Panc1 (cell line): Measurements from ENCODE around the gene PSMD8. TPM values are rescaled to one million over a fixed set of nuclear protein-coding genes. Genes with fewer than 3 reads are reported as not detected.

Experiments
- ATAC-seq: fragments of 200-7000 bp; cut with Tn5 transposase; 2 replicates; pipeline ENCODE4 v1.9.1; 2020; ENCODE audit warnings: mild to moderate bottlenecking, moderate library complexity
- BruUV-seq: library from RNA; stranded (reverse); fragments of 400-500 nt; replicated peaks from 2 replicates; lab custom pipeline; 2021; lab: Mats Ljungman, UMichigan
- CTCF ChIA-PET: fragments of 300-600 bp; sonication (Branson Sonifier 250); formaldehyde crosslinking; loops from one replicate; lab custom pipeline; 2022; ENCODE audit warnings: antibody characterized with exemption; lab: Charles Lee
- POLR2A ChIA-PET: fragments of 300-600 bp; sonication (Branson Sonifier 250); formaldehyde crosslinking; loops from one replicate; lab custom pipeline; 2022; ENCODE audit warnings: antibody characterized with exemption; lab: Charles Lee
- DNase-seq: peaks from one replicate; pipeline ENCODE4 v3.0.0-alpha.2; 2010; ENCODE audit warnings: low read depth, low spot score
- H3K27ac ChIP-seq: 2 replicates; pipeline ENCODE4 v1.5.1; 2011; ENCODE audit warnings: mild to moderate bottlenecking, low read length, inconsistent platforms
- H3K27me3 ChIP-seq: fragments of 200-500 bp; sonication (Bioruptor generic); 2 replicates; pipeline ENCODE4 v1.6.0; 2014; ENCODE audit warnings: low read length, inconsistent platforms; ENCODE audit not compliant: control insufficient read depth, insufficient read depth
- H3K36me3 ChIP-seq: fragments of 200-500 bp; sonication (Bioruptor generic); 2 replicates; pipeline ENCODE4 v1.5.1; 2014; ENCODE audit warnings: inconsistent platforms, mild to moderate bottlenecking, low read length, moderate library complexity; ENCODE audit not compliant: control insufficient read depth, insufficient read depth
- H3K4me1 ChIP-seq: 2 replicates; pipeline ENCODE4 v1.5.1; 2011; ENCODE audit warnings: inconsistent platforms, mild to moderate bottlenecking, low read length, moderate library complexity; ENCODE audit not compliant: control insufficient read depth, insufficient read depth
- H3K4me3 ChIP-seq, 2 experiments: 2 replicates each; pipeline ENCODE4 v1.5.1; 2011 to 2012; ENCODE audit warnings: low read depth in 2 of 2, low read length in 2 of 2, mild to moderate bottlenecking in 2 of 2, inconsistent platforms in 1 of 2, moderate library complexity in 1 of 2
- H3K9me3 ChIP-seq: fragments of 200-500 bp; sonication (Bioruptor generic); 2 replicates; pipeline ENCODE4 v1.5.1; 2014; ENCODE audit warnings: low read depth, mild to moderate bottlenecking, inconsistent platforms, low read length, moderate library complexity; ENCODE audit not compliant: control insufficient read depth, insufficient read depth
- POLR2AphosphoS5 ChIP-seq: IDR thresholded peaks from 2 replicates; pipeline ENCODE4 v1.6.1; 2012; ENCODE audit warnings: mild to moderate bottlenecking, low read depth, low read length, moderate library complexity
- SIN3A ChIP-seq: IDR thresholded peaks from 2 replicates; pipeline ENCODE4 v1.6.1; 2012; ENCODE audit warnings: low read depth, mild to moderate bottlenecking, low read length, moderate library complexity, borderline replicate concordance; ENCODE audit not compliant: insufficient read depth
- TCF7L2 ChIP-seq: IDR thresholded peaks from 2 replicates; pipeline ENCODE4 v1.6.1; 2011; ENCODE audit warnings: mild to moderate bottlenecking, low read depth, low read length, inconsistent platforms
- in situ Hi-C: cut with HindIII; loops from 2 replicates; pipeline ENCODE4 v1.10.0; 2016; ENCODE audit warnings: low sequenced_read_pairs, low pct_unique_long_range_greater_than_20kb
- intact Hi-C: fragments of 100-400 bp; cut with micrococcal nuclease; formaldehyde crosslinking; loops from one replicate; pipeline ENCODE4 v1.10.0; 2022; ENCODE audit not compliant: unreplicated experiment
- total RNA-seq: library from RNA; stranded (reverse); gene quantifications from one replicate; pipeline ENCODE4 v1.2.1, GENCODE V29; 2021; ENCODE audit not compliant: unreplicated experiment
- TF ChIP-seq, protein P1 (sequence below): fragments of 450-650 bp; IDR thresholded peaks from 2 replicates; pipeline ENCODE4 v1.5.1; 2017; ENCODE audit warnings: mild to moderate bottlenecking
- TF ChIP-seq, protein P2 (sequence below), 2 experiments: IDR thresholded peaks; 2 replicates each; pipeline ENCODE4 v1.6.1; 2011 to 2012; ENCODE audit warnings: low read depth in 2 of 2, control low read depth in 1 of 2, low read length in 1 of 2, mild to moderate bottlenecking in 1 of 2, moderate library complexity in 1 of 2; ENCODE audit not compliant: insufficient read depth in 1 of 2

Gene PSMD8
- total RNA-seq, 1 experiment from 2014 or later = 388 TPM

DNA sequence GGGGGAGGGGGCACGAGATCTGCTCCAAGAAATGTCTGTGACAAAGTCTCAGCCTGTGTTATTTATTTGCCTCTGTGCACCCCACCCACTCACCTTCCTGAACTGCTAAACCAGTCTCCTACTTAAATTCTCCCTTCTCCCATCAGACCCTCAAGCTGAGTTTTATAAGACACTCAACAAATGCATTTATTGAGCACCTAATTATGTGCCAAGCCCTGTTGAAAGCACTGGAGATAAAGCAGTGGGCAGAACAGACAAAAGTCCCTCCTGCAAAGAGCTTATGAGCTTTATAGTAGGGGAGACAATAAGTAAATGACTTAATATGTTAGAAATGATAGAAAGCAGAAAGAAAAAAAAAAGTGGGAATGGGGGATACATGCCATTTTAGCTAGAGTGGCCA, 25.2 kb downstream of the PSMD8 start:
- no peak overlapping the region for H3K4me3 ChIP-seq
- POLR2A ChIA-PET = interaction anchor here (0.6 to 1.3 kb wide), 3 partner anchors 12 to 25 kb away, joined by 3 read pairs; partner anchors contain the start of genes GGN and PSMD8
- H3K36me3 ChIP-seq = no peaks in the 10 kb centered on the region
- H3K27ac ChIP-seq = no peak overlapping the region
- no peak for DNase-seq
- CTCF ChIA-PET = no interaction called here
- TF ChIP-seq TCF7L2 (no peak), SIN3A (no peak), POLR2AphosphoS5 (no peak)
- TF ChIP-seq, protein P1, sequence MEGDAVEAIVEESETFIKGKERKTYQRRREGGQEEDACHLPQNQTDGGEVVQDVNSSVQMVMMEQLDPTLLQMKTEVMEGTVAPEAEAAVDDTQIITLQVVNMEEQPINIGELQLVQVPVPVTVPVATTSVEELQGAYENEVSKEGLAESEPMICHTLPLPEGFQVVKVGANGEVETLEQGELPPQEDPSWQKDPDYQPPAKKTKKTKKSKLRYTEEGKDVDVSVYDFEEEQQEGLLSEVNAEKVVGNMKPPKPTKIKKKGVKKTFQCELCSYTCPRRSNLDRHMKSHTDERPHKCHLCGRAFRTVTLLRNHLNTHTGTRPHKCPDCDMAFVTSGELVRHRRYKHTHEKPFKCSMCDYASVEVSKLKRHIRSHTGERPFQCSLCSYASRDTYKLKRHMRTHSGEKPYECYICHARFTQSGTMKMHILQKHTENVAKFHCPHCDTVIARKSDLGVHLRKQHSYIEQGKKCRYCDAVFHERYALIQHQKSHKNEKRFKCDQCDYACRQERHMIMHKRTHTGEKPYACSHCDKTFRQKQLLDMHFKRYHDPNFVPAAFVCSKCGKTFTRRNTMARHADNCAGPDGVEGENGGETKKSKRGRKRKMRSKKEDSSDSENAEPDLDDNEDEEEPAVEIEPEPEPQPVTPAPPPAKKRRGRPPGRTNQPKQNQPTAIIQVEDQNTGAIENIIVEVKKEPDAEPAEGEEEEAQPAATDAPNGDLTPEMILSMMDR = no peak
- TF ChIP-seq, protein P2, sequence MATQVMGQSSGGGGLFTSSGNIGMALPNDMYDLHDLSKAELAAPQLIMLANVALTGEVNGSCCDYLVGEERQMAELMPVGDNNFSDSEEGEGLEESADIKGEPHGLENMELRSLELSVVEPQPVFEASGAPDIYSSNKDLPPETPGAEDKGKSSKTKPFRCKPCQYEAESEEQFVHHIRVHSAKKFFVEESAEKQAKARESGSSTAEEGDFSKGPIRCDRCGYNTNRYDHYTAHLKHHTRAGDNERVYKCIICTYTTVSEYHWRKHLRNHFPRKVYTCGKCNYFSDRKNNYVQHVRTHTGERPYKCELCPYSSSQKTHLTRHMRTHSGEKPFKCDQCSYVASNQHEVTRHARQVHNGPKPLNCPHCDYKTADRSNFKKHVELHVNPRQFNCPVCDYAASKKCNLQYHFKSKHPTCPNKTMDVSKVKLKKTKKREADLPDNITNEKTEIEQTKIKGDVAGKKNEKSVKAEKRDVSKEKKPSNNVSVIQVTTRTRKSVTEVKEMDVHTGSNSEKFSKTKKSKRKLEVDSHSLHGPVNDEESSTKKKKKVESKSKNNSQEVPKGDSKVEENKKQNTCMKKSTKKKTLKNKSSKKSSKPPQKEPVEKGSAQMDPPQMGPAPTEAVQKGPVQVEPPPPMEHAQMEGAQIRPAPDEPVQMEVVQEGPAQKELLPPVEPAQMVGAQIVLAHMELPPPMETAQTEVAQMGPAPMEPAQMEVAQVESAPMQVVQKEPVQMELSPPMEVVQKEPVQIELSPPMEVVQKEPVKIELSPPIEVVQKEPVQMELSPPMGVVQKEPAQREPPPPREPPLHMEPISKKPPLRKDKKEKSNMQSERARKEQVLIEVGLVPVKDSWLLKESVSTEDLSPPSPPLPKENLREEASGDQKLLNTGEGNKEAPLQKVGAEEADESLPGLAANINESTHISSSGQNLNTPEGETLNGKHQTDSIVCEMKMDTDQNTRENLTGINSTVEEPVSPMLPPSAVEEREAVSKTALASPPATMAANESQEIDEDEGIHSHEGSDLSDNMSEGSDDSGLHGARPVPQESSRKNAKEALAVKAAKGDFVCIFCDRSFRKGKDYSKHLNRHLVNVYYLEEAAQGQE (IDR thresholded peaks at IDR 0.05; ENCODE audit: insufficient read depth in 1 of 2, low read depth in 2 of 2, low read length in 1 of 2) = no peak
- H3K9me3 ChIP-seq = no peaks in the 10 kb centered on the region
- H3K4me1 ChIP-seq = peaks cover 3% of the 10 kb centered on the region; the same call in 1 of the 2 replicates
- no peaks in the 10 kb centered on the region for H3K27me3 ChIP-seq
- intact Hi-C loops (no loop called here), in situ Hi-C loops (no loop called here)
- no TSS peak for BruUV-seq
- no peak for ATAC-seq

- intact Hi-C loops = loop anchor here (10.0 kb wide), 1 partner anchor 234 kb away; no protein-coding TSS in a partner anchor
- no TSS peak for BruUV-seq
- ChIA-PET CTCF (no interaction called here), POLR2A (interaction anchor here (0.9 to 1.3 kb wide), 2 partner anchors 13 to 26 kb away, joined by 3 read pairs; partner anchors contain the start of genes GGN and PSMD8)
- in situ Hi-C loops = no loop called here
- DNase-seq = no peak
- H3K36me3 ChIP-seq = no peaks in the 10 kb centered on the region
- peaks cover 3% of the 10 kb centered on the region; the same call in 1 of the 2 replicates for H3K4me1 ChIP-seq
- TF ChIP-seq, protein P1 = no peak
- TF ChIP-seq POLR2AphosphoS5 = no peak
- TF ChIP-seq, protein P2 (IDR thresholded peaks at IDR 0.05; ENCODE audit: insufficient read depth in 1 of 2, low read depth in 2 of 2, low read length in 1 of 2) = no peak
- TF ChIP-seq SIN3A = no peak
- TF ChIP-seq TCF7L2 = no peak
- H3K27ac ChIP-seq = no peak overlapping the region
- no peak overlapping the region for H3K4me3 ChIP-seq
- no peak for ATAC-seq
- no peaks in the 10 kb centered on the region for H3K9me3 ChIP-seq
- H3K27me3 ChIP-seq = no peaks in the 10 kb centered on the region
Measured at GRCh38 chr19:38400361-38400760, 26.0 kb downstream of the PSMD8 start.
